ENCODE data around the gene PLEKHJ1.
"Not testable (repeated sequence)": the region's sequence is repeated elsewhere in the genome, so short reads cannot be mapped to it uniquely, and the experiment has no call there.

Gene PLEKHJ1

GRCh38 chr19:2217591-2217990 is 18.5 kb downstream of the PLEKHJ1 start:
- no peak for DNase-seq

GRCh38 chr19:2216361-2217225 is 19.5 kb downstream of the PLEKHJ1 start:
- DNase-seq = no peak

GRCh38 chr19:2215281-2215751 is 20.8 kb downstream of the PLEKHJ1 start:
- no peak for DNase-seq

- DNase-seq = no peak
These were observed 21.9 kb downstream of the PLEKHJ1 start for GRCh38 chr19:2214251-2214650.

GRCh38 chr19:2213799-2214198 is 22.3 kb downstream of the PLEKHJ1 start:
- no peak for DNase-seq

GRCh38 chr19:2212861-2213711 is 23.0 kb downstream of the PLEKHJ1 start:
- no peak for DNase-seq

- no peak for DNase-seq
These were observed 25.0 kb downstream of the PLEKHJ1 start for GRCh38 chr19:2210987-2211740.

- DNase-seq = no peak
These were observed 25.9 kb downstream of the PLEKHJ1 start for GRCh38 chr19:2210206-2210605.

- no peak for DNase-seq
These were observed 26.7 kb downstream of the PLEKHJ1 start for GRCh38 chr19:2209408-2209807.

- DNase-seq = no peak
These were observed 27.2 kb downstream of the PLEKHJ1 start for GRCh38 chr19:2208975-2209374.

- no peak for DNase-seq
These were observed 27.9 kb downstream of the PLEKHJ1 start for GRCh38 chr19:2207991-2208860.

- DNase-seq = no peak
These were observed 29.1 kb downstream of the PLEKHJ1 start for GRCh38 chr19:2207008-2207407.

GRCh38 chr19:2202366-2202765 is 33.8 kb downstream of the PLEKHJ1 start:
- DNase-seq = no peak

GRCh38 chr19:2201473-2202148 is 34.5 kb downstream of the PLEKHJ1 start:
- DNase-seq = no peak

GRCh38 chr19:2200624-2201294 is 35.4 kb downstream of the PLEKHJ1 start:
- DNase-seq = not testable (repeated sequence)

- no peak for DNase-seq
These were observed 36.1 kb downstream of the PLEKHJ1 start for GRCh38 chr19:2199861-2200623.

GRCh38 chr19:2199215-2199614 is 36.9 kb downstream of the PLEKHJ1 start:
- no peak for DNase-seq

- no peak for DNase-seq
These were observed 37.8 kb downstream of the PLEKHJ1 start for GRCh38 chr19:2198317-2198716.

- no peak for DNase-seq
These were observed 38.9 kb downstream of the PLEKHJ1 start for GRCh38 chr19:2197270-2197669.

- DNase-seq = no peak
These were observed 40.2 kb downstream of the PLEKHJ1 start for GRCh38 chr19:2195914-2196313.
